Stimulated activated CD4-positive, alpha-beta T cell treated with anti-CD3 and anti-CD28 coated beads, Interleukin-2, amount 100 ng/mL, for 48 hours (primary cell): ENCODE data around the gene MS4A6A.
"Not testable (repeated sequence)": the region's sequence is repeated elsewhere in the genome, so short reads cannot be mapped to it uniquely, and the experiment has no call there.

Source experiments
- DNase-seq, 2 donors: peaks; one replicate each; pipeline ENCODE4 v3.0.0-alpha.2; 2020

The MS4A6A gene

GRCh38 chr11:60182541-60183330, at the start of gene MS4A6A:
Gene MS4A6A (minus strand): TSS chr11:60183083. CDS start chr11:60181727, 1,356 bp downstream.
- no peak for DNase-seq

DNA sequence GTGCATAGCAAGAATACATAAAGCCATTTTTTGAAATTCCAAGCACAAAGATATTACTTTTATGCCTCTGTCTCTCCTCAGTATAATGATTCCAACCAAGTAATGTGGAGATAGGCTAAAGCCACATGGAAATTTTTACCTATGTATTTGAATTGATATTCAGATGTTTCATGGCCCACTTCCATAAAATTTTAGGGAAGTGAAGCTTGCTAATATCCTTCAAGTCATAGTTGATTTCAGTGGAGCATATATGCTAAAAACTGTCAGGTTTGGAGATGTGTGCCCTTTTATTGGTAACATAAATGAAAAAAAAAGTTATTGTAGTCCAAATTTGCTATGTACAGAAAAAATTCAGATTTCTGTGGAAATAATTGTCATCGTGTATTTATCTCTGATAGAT, 47.8 kb upstream of the MS4A6A start:
- no peak for DNase-seq

GRCh38 chr11:60222141-60222540, 39.3 kb upstream of the MS4A6A start:
- no peak for DNase-seq

GRCh38 chr11:60221692-60222091, 38.8 kb upstream of the MS4A6A start:
- DNase-seq, result no peak

DNA sequence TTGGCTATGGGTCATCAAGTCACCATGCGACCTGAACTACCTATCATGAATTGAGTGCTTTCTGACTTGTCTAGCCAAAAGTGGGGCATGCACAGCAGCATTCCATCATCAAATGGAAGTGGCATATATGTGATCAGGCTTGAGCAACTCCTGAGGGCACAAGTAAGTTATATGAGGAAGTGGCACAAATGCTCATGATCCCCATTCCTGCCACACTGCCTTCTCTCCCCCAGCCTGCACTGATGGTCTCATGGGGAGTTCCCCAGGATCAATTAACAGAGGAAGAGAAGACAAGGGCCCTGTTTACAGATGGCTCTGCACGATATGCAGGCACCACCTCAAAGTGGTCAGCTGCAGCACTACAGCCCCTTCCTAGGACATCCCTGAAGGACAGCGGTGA, 38.3 kb upstream of the MS4A6A start:
- no peak for DNase-seq

DNA sequence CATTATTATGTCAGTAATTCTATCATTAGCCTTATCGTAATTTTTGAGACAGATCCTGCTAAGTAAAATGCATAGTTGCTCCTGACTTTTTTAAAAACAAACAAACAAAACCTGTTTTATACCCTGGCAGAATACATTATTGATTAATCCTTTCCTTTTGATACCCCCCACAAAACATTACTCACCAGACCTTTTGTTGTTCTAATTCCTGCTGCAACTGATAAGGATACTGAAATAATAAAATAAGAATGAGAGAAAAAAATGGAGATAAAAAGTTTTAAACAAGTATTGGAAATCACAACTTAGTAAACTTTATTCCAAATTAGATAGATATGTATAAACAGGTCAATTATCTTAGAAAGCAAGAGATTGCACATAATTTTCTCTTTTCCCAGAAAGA, 31.5 kb upstream of the MS4A6A start:
- DNase-seq, result no peak

DNA sequence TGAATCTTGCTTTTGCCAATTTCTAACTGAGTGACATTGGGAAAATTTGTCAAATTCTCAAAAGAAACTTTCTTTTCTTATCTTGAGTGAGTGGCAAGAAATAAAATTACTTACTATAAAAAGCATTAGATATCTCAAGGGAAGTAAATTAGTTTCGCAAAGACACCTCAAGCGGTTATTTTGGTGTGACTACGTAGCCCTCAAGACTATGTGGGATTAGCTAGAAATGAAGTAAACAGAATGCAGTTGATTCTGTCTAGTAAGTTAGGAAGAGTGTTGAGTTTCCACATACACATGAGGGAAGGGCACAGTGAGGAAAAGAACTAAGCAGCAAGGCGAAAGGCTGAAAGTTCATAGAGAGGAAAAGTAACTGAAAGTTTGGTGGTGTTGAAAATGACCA, 28.3 kb upstream of the MS4A6A start:
- no peak for DNase-seq

DNA sequence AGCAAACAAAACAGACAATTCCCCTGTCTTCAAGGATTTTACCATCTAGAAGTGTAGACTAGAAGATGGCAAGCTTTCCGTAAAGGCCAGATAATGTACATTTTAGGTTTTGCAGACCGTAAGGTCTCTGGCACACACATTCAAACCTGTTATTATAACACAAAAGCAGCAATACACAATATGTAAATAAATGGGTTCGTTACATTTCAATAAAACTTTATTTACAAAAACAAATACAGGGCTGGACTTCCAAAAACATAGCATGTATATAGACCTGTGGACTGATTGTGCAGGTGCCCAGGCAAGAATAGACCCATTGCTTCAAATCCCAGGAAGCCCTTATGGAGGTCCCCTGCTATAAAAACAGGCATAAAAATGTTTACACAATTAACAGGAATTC, 27.1 kb upstream of the MS4A6A start:
- no peak for DNase-seq

GRCh38 chr11:60208951-60209350, 26.1 kb upstream of the MS4A6A start:
- no peak for DNase-seq

DNA sequence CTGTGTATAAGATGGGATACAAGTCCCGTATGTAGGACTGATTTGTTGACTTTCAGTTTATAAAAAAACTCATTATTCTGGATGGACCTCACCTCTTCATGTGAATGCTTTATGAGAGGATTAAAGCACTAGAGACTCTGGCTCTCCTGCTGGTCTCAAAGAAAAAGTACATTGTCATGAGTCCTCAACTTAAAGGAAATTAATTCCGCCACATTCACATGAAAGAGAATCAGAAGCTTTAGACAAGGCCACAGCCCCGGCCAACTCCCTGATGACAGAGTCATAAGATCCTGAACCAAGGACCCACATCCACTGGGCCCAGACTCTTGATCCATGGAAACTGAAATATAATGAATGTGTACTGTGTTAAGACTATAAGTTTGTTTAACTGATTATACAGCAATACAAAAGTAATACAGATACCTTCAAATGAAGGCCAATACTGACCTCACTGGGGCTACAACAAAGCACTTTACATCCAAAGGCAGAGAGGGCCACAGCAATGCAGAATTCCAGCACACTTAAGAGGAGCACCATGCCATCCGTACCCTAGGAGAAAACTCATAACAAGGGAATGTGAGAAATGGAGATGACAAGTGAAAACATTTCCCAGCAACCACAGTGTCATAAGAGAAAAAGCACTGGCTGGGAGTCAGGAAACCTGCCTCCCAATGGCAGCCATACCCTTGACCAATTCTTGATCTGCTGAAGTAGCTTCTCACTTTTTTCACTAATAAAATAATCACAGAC, 25.4 kb upstream of the MS4A6A start:
- no peak for DNase-seq

- DNase-seq, result no peak
Measured at GRCh38 chr11:60206616-60207015, 23.7 kb upstream of the MS4A6A start.

- no peak for DNase-seq
Measured at GRCh38 chr11:60204922-60205321, 22.0 kb upstream of the MS4A6A start.

- DNase-seq, result not testable (repeated sequence)
Measured at GRCh38 chr11:60201334-60201733, 18.5 kb upstream of the MS4A6A start.

DNA sequence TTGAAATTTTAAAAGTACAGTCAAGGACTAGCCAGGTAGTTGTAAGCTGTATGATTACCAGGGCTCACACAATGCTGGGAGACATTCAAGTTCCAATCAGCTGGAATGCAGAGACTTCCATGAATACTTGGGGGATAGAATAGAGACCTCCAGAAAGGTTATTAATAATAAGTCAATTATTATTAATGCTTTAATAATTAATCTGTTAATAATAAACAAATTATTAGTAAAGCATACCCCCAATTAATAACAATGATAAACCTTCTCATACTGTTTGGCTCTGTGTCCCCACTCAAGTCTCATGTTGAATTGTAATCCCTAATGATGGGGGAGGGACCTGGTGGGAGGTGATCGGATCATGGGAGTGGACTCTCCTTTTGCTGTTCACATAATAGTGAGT, 14.6 kb upstream of the MS4A6A start:
- no peak for DNase-seq

GRCh38 chr11:60195923-60196368, 13.1 kb upstream of the MS4A6A start:
- no peak for DNase-seq

DNA sequence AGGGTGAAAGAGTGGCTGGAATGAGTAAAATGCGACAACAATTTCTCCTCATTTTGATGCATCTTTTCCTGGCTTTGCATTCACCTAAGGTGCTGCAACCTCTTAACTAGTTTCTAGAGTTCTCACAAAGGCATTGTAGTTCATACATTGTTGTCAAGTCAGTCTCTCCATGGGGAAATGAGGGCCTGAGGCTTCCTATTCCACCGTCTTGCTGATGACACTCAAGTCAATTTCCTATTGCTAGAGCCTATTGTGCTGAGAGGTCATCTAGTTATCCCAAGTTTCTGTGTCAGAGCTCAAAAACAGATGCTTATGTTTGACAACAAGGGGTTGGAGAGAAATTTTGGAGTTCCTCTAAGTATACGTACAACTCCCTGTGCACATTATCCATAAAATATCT, 11.6 kb upstream of the MS4A6A start:
- no peak for DNase-seq

GRCh38 chr11:60193687-60194433, 11.0 kb upstream of the MS4A6A start:
- peak; percentile 70 to 74 for DNase-seq

GRCh38 chr11:60192564-60192963, 9.7 kb upstream of the MS4A6A start:
- not testable (repeated sequence) for DNase-seq

GRCh38 chr11:60188481-60188880, 5.6 kb upstream of the MS4A6A start:
- not testable (repeated sequence) for DNase-seq

- DNase-seq, result not testable (repeated sequence)
Measured at GRCh38 chr11:60186128-60186527, 3.2 kb upstream of the MS4A6A start.

DNA sequence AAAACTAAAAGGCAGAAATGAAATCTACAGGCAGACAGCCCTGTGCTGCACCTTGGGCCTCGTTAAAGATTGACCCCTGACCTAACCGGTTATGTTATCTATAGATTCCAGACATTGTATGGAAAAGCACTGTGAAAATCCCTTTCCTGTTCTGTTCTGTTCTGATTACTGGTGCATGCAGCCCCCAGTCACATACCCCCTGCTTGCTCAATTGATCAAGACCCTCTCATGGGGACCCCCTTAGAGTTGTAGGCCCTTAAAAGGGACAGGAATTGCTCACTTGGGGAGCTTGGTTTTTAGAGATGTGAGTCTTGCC, 2.6 kb upstream of the MS4A6A start:
- DNase-seq, result not testable (repeated sequence)

GRCh38 chr11:60184824-60185511, 2.1 kb upstream of the MS4A6A start:
- no peak for DNase-seq

- no peak for DNase-seq
Measured at GRCh38 chr11:60183591-60184205, 815 bp upstream of the MS4A6A start.
